H1 (cell line): Measurements from ENCODE around the gene PRDM15. TPM values are rescaled to one million over a fixed set of nuclear protein-coding genes. Genes with fewer than 3 reads are reported as not detected.

Experiments
- CREB1 ChIP-seq: IDR thresholded peaks from 2 replicates; pipeline ENCODE4 v1.6.1; 2012; ENCODE audit warnings: inconsistent platforms
- CTBP2 ChIP-seq: IDR thresholded peaks from 2 replicates; pipeline ENCODE4 v1.7.0; 2011; ENCODE audit warnings: borderline replicate concordance, mild to moderate bottlenecking, moderate library complexity, mixed read lengths, low read length; ENCODE audit not compliant: insufficient read depth, insufficient read length
- EGR1 ChIP-seq: IDR thresholded peaks from 2 replicates; pipeline ENCODE4 v1.6.1; 2011; ENCODE audit warnings: low read depth, low read length, borderline replicate concordance
- EZH2 ChIP-seq: fragments of 200-600 bp; sonication (generic); IDR thresholded peaks from 2 replicates; pipeline ENCODE4 v1.7.1; 2012; ENCODE audit warnings: low read depth, mild to moderate bottlenecking, moderate library complexity, low read length, inconsistent platforms; ENCODE audit not compliant: severe bottlenecking
- FOSL1 ChIP-seq: IDR thresholded peaks from 2 replicates; pipeline ENCODE4 v1.6.1; 2011; ENCODE audit warnings: mild to moderate bottlenecking, low read depth, low read length, moderate library complexity; ENCODE audit not compliant: insufficient read depth
- HDAC2 ChIP-seq, 2 experiments: fragments of 300-600 bp in 1 of 2; sonication (generic) in 1 of 2; IDR thresholded peaks; 2 replicates each; pipeline ENCODE4 v1.6.1; 2011 to 2012; ENCODE audit warnings: low read depth in 2 of 2, low read length in 2 of 2, mild to moderate bottlenecking in 2 of 2, moderate library complexity in 2 of 2, borderline replicate concordance in 1 of 2, inconsistent platforms in 1 of 2
- HDAC6 ChIP-seq: IDR thresholded peaks from one replicate; pipeline ENCODE4 v1.7.1; 2012; ENCODE audit warnings: low read depth, mild to moderate bottlenecking, inconsistent platforms, low read length, moderate library complexity
- JUN ChIP-seq: IDR thresholded peaks from 2 replicates; pipeline ENCODE4 v1.6.1; 2011; ENCODE audit warnings: low read depth, mild to moderate bottlenecking, improper control_type of control experiment, low read length
- KDM1A ChIP-seq: fragments of 200-600, 300-600 bp; sonication (generic); IDR thresholded peaks from 2 replicates; pipeline ENCODE4 v1.7.1; 2016; ENCODE audit warnings: mild to moderate bottlenecking, low read length, borderline replicate concordance
- KDM4A ChIP-seq: IDR thresholded peaks from one replicate; pipeline ENCODE4 v1.7.1; 2012; ENCODE audit warnings: low read depth, mild to moderate bottlenecking, moderate library complexity, low read length, inconsistent platforms; ENCODE audit not compliant: severe bottlenecking
- POLR2A ChIP-seq, 2 experiments: IDR thresholded peaks; 1 replicate in 1 of 2; 2 replicates in 1 of 2; pipeline ENCODE4 v1.6.1; 2011; ENCODE audit warnings: low read depth in 2 of 2, low read length in 2 of 2, mild to moderate bottlenecking in 2 of 2; ENCODE audit errors: control extremely low read depth in 1 of 2
- POU5F1 ChIP-seq: IDR thresholded peaks from 2 replicates; pipeline ENCODE4 v1.6.1; 2011; ENCODE audit warnings: low read depth, mild to moderate bottlenecking, low read length, moderate library complexity
- RAD21 ChIP-seq, 2 experiments: IDR thresholded peaks in 1 of 2; conservative IDR thresholded peaks in 1 of 2; 2 replicates each; pipeline ENCODE4 v1.6.1; 2011; ENCODE audit warnings: low read depth in 2 of 2, low read length in 2 of 2, improper control_type of control experiment in 1 of 2, inconsistent platforms in 1 of 2, mild to moderate bottlenecking in 1 of 2, moderate library complexity in 1 of 2
- RBBP5 ChIP-seq: IDR thresholded peaks from 2 replicates; pipeline ENCODE4 v1.7.1; 2012; ENCODE audit warnings: low read depth, mild to moderate bottlenecking, inconsistent platforms, low read length, moderate library complexity, borderline replicate concordance
- RFX5 ChIP-seq: IDR thresholded peaks from 2 replicates; pipeline ENCODE4 v1.6.1; 2011; ENCODE audit warnings: low read depth, low read length, improper control_type of control experiment, borderline replicate concordance
- RXRA ChIP-seq: IDR thresholded peaks from 2 replicates; pipeline ENCODE4 v1.6.1; 2011; ENCODE audit warnings: low read depth, mild to moderate bottlenecking, low read length, moderate library complexity; ENCODE audit not compliant: insufficient read depth
- SIN3A ChIP-seq, 2 experiments: IDR thresholded peaks in 1 of 2; conservative IDR thresholded peaks in 1 of 2; 2 replicates each; pipeline ENCODE4 v1.6.1; 2011 to 2012; ENCODE audit warnings: low read length in 2 of 2, improper control_type of control experiment in 1 of 2, low read depth in 1 of 2, mild to moderate bottlenecking in 1 of 2
- SP2 ChIP-seq: IDR thresholded peaks from 2 replicates; pipeline ENCODE4 v1.6.1; 2012; ENCODE audit warnings: mild to moderate bottlenecking, low read length, inconsistent platforms
- TAF1 ChIP-seq: IDR thresholded peaks from 2 replicates; pipeline ENCODE4 v1.6.1; 2011; ENCODE audit warnings: mild to moderate bottlenecking, low read depth, low read length
- TBP ChIP-seq: IDR thresholded peaks from 2 replicates; pipeline ENCODE4 v1.6.1; 2011; ENCODE audit warnings: low read depth, low read length, improper control_type of control experiment
- YY1 ChIP-seq: IDR thresholded peaks from 2 replicates; pipeline ENCODE4 v1.6.1; 2011; ENCODE audit warnings: low read depth, mild to moderate bottlenecking, low read length
- polyA plus RNA-seq, 7 experiments: library from polyadenylated mRNA; depleted of rRNA in 3 of 7; stranded (reverse) in 5 of 7; unstranded in 2 of 7; fragments of >200 nt in 5 of 7; fragments of 200-250 nt in 2 of 7; gene quantifications; 1 replicate in 5 of 7; 2 replicates in 1 of 7; 4 replicates in 1 of 7; pipeline versions ENCODE4 v1.2.1 to v1.2.3, GENCODE V29; 2011 to 2013; ENCODE audit warnings: missing spikeins in 2 of 7, mixed read lengths in 2 of 7
- total RNA-seq: library from RNA; stranded (reverse); fragmentation: NEBNext Ultra II Directional; extraction: Animal tissue kit (Norgen Biotek cat#: 25700); gene quantifications from 2 replicates; pipeline ENCODE4 v1.2.1, GENCODE V29; 2021
- TF ChIP-seq, protein P1 (sequence below): IDR thresholded peaks from 2 replicates; pipeline ENCODE4 v1.6.1; 2011; ENCODE audit warnings: low read length, improper control_type of control experiment

Gene PRDM15
- total and polyA plus RNA-seq, 2 of the 8 experiments (the other 6 are each of a cell fraction or from before 2014, with no cell fraction given): 9.7 to 10.5 TPM

DNA sequence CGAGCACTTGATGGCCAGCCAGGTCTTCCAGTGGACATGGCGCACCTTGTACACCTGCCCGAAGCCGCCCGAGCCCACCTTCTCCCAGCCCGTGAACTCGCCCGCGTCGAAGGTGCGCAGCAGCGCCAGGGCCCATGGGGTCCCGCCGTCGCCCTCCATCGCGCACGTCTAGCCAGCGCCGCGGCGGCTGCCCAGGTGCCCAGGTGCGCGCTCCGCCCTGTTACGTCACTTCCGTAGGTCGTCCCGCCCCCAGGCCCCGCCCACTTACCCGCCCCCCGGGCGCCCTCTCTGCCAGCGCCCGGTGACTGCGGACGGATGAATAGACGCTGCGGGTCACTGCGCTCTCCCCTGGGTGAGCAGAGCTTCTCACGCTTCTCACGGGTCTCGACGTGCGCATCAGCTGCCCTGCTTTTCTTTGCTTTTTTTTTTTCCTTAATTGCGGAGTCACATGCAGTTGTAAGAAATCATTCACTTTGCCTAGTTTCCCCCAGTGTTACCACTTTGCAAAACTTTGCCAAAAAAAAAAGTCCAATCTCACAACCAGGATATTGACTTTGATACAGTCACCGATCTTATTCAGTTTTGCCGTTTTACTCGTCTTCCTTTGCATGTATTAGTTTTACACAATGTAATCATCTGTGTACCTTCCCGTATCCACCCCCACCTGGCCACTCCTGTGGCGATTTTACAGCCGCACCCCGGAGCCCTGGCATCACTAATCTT lies 112.1 kb downstream of the PRDM15 start, which contains the start of gene RIPK4 (continued):
- TF ChIP-seq, protein P1, sequence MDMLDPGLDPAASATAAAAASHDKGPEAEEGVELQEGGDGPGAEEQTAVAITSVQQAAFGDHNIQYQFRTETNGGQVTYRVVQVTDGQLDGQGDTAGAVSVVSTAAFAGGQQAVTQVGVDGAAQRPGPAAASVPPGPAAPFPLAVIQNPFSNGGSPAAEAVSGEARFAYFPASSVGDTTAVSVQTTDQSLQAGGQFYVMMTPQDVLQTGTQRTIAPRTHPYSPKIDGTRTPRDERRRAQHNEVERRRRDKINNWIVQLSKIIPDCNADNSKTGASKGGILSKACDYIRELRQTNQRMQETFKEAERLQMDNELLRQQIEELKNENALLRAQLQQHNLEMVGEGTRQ: no peak
- TF ChIP-seq KDM1A (no peak), TBP (no peak), EZH2 (no peak), HDAC6 (no peak), RXRA (no peak), YY1 (no peak), RAD21 (IDR thresholded peaks at IDR 0.05 in 1 of 2, conservative IDR thresholded peaks at IDR 0.05 in 1 of 2; ENCODE audit: low read depth in 2 of 2, low read length in 2 of 2) (no peak), TAF1 (0 out of 2 replicates have a peak, but pooled peaks have one; percentile 48), SP2 (no peak), HDAC2 (IDR thresholded peaks at IDR 0.05; ENCODE audit: borderline replicate concordance in 1 of 2, low read depth in 2 of 2, low read length in 2 of 2) (no peak), RFX5 (no peak), SIN3A (conservative IDR thresholded peaks at IDR 0.05 in 1 of 2, IDR thresholded peaks at IDR 0.05 in 1 of 2; ENCODE audit: low read depth in 1 of 2, low read length in 2 of 2) (no peak), POU5F1 (no peak), RBBP5 (peak; percentile 41; the same call in 1 of the 2 replicates), JUN (no peak), FOSL1 (no peak), EGR1 (no peak), KDM4A (peak; percentile 63), POLR2A (IDR thresholded peaks at IDR 0.05; ENCODE audit: control extremely low read depth in 1 of 2, low read depth in 2 of 2, low read length in 2 of 2) (peak in 1 of 2 experiments; percentile 67; a peak in 2 of 3 replicates), CTBP2 (no peak), CREB1 (peak; percentile 86)
